Activated T-helper 1 cell treated with anti-CD3 and anti-CD28 coated beads, Interleukin-12 subunit alpha, Interleukin-12 subunit beta, Interleukin-2, Interleukin-4 antibody, amounts not matched to agents 30 ng/mL and 10 ng/mL and 1 ng/mL, durations not matched to agents 14 hours and 24 hours and 36 hours (primary cell): Measurements from ENCODE around the gene NCF1. TPM values are rescaled to one million over a fixed set of nuclear protein-coding genes. Genes with fewer than 3 reads are reported as not detected.
"Not testable (repeated sequence)": the region's sequence is repeated elsewhere in the genome, so short reads cannot be mapped to it uniquely, and the experiment has no call there.

Experiments used
- DNase-seq: peaks from one replicate; pipeline ENCODE4 v3.0.0; 2021; ENCODE audit warnings: low spot score
- H3K27ac Mint-ChIP-seq: one replicate; pipeline ENCODE4 v1.8.0; 2021; ENCODE audit warnings: mild to moderate bottlenecking, mixed read lengths
- H3K27me3 Mint-ChIP-seq: one replicate; pipeline ENCODE4 v1.8.0; 2022; ENCODE audit warnings: mild to moderate bottlenecking, moderate library complexity, mixed read lengths; ENCODE audit not compliant: insufficient read depth
- H3K36me3 Mint-ChIP-seq: one replicate; pipeline ENCODE4 v1.8.0; 2021; ENCODE audit warnings: low read depth, mixed read lengths
- H3K4me1 Mint-ChIP-seq: one replicate; pipeline ENCODE4 v1.8.0; 2021; ENCODE audit warnings: low read depth, mixed read lengths
- H3K4me3 Mint-ChIP-seq: one replicate; pipeline ENCODE4 v1.8.0; 2021; ENCODE audit warnings: mild to moderate bottlenecking, moderate library complexity, mixed read lengths
- H3K9me3 Mint-ChIP-seq: one replicate; pipeline ENCODE4 v1.8.0; 2021; ENCODE audit warnings: mixed read lengths
- intact Hi-C: fragments of 100-400 bp; cut with micrococcal nuclease; formaldehyde crosslinking; loops from one replicate; pipeline ENCODE4 v1.15.1; 2024
- total RNA-seq: library from RNA; stranded (reverse); gene quantifications from 2 replicates; pipeline ENCODE4 v1.2.3, GENCODE V29; 2022

The NCF1 gene
- total RNA-seq, 1 donor from 2014 or later, result 0.67 TPM

GRCh38 chr7:74820146-74820805, 46.5 kb downstream of the NCF1 start:
- H3K36me3 Mint-ChIP-seq, DNase-seq, H3K9me3 Mint-ChIP-seq, H3K4me1 Mint-ChIP-seq, H3K27me3 Mint-ChIP-seq, intact Hi-C loops, H3K4me3 Mint-ChIP-seq, H3K27ac Mint-ChIP-seq: not testable (repeated sequence)

DNA sequence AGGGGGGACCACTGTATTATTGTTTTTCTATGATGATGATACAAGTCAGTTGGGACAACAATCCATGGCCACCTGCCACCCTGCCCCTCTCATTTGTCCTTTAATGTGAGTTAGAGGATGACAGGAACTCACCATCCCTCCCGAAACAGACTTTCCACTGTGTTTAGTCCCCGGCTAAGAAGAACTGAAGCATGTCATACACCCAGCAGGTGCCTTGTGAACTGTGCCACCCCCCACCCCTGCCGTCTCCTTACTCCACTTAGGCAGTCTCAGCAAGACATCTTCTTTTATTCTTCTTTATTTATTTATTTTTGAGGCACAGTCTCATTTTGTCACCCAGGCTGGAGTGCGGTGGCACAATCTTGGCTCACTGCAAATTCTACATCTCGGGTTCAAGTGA, 47.4 kb downstream of the NCF1 start:
- H3K4me1 Mint-ChIP-seq, H3K36me3 Mint-ChIP-seq, H3K27me3 Mint-ChIP-seq, intact Hi-C loops, H3K4me3 Mint-ChIP-seq, DNase-seq, H3K9me3 Mint-ChIP-seq, H3K27ac Mint-ChIP-seq: not testable (repeated sequence)

- H3K4me1 Mint-ChIP-seq, DNase-seq, H3K9me3 Mint-ChIP-seq, H3K27me3 Mint-ChIP-seq, H3K27ac Mint-ChIP-seq, intact Hi-C loops, H3K4me3 Mint-ChIP-seq, H3K36me3 Mint-ChIP-seq: not testable (repeated sequence)
Observed at GRCh38 chr7:74829959-74830358, 56.1 kb downstream of the NCF1 start.

DNA sequence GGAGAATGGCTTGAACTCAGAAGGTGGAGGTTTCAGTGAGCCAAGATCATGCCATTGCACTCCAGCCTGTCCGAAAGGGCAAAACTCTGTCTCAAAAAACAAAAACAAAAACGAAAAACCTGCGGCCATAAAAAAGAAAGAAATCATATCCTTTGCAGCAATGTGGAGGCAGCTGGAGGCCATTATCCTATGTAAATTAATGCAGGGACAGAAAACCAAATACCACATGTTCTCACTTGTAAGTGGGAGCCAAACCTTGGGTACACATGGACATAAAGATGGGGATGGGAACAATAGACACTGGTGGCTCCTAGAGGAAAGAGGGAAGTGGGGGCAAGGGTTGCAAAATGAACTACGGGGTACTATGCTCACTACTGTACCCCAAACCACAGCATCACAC, 56.6 kb downstream of the NCF1 start:
- H3K27ac Mint-ChIP-seq, H3K36me3 Mint-ChIP-seq, intact Hi-C loops: not testable (repeated sequence)

More for the DNA sequence above, 56.6 kb downstream of the NCF1 start:
- H3K9me3 Mint-ChIP-seq, H3K4me3 Mint-ChIP-seq, H3K4me1 Mint-ChIP-seq, DNase-seq, H3K27me3 Mint-ChIP-seq: not testable (repeated sequence)

Other genes with a start within 250 kb of the NCF1 start
- 199 and 203 TPM in 2 replicates for gene GTF2I, start 116.3 kb upstream of the NCF1 start, total RNA-seq
- gene GTF2IRD2, start 77.6 kb downstream of the NCF1 start, total RNA-seq, result 8.5 and 8.6 TPM in 2 replicates
- gene CASTOR2, start 190.7 kb downstream of the NCF1 start, total RNA-seq, result 6.3 and 6.4 TPM in 2 replicates